ENCODE data around the gene LETM1. TPM values are rescaled to one million over a fixed set of nuclear protein-coding genes. Genes with fewer than 3 reads are reported as not detected.

Gene LETM1
- total RNA-seq = 32.2 and 34.7 TPM in 2 replicates

DNA sequence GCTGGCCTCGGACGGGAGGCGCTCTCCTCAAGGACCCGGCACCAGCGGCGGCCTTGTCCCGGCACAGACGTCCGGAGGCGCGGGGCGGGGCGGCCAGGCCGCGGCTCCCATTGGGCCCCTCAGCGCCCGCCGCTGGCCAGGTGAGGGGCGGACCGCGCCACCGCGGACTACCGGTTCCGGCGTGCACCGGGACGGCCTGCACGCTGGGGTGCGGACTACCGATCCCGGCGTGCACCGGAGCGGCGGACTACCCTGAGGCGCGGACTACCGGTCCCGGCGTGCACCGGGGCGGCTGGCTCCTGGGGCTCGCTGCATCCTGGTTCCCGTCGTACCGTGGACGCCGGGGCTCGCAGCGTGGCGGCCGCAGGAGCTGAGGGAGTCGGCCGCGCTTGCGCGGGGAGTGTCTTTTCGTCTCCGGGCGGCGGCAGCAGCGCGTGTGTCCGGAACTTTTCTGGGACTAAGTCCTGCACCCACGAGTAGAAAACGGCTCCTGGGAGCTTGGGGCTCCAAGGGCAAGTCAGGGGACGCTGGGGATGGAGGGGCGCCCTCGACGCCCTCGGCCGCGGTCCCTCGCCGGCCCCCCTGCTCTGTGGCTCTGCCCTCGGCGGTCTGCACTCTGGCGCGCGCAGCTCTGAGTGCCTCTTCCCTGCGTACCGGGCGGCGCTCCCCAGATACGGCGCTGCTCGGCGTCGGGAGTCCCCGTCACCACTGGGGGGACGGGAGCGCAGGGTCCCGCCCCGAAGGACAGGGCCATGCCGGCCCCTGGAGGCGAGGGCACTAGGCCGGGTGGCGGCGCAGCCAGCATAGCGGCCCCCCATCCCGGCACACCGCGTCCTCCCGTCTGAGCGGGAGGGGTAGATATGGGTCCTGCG is at the start of gene LETM1:
Gene LETM1 (minus strand): TSS at position 86 of the 872 bp plus-strand sequence. CDS start 206 bp downstream, outside the sequence.

DNA sequence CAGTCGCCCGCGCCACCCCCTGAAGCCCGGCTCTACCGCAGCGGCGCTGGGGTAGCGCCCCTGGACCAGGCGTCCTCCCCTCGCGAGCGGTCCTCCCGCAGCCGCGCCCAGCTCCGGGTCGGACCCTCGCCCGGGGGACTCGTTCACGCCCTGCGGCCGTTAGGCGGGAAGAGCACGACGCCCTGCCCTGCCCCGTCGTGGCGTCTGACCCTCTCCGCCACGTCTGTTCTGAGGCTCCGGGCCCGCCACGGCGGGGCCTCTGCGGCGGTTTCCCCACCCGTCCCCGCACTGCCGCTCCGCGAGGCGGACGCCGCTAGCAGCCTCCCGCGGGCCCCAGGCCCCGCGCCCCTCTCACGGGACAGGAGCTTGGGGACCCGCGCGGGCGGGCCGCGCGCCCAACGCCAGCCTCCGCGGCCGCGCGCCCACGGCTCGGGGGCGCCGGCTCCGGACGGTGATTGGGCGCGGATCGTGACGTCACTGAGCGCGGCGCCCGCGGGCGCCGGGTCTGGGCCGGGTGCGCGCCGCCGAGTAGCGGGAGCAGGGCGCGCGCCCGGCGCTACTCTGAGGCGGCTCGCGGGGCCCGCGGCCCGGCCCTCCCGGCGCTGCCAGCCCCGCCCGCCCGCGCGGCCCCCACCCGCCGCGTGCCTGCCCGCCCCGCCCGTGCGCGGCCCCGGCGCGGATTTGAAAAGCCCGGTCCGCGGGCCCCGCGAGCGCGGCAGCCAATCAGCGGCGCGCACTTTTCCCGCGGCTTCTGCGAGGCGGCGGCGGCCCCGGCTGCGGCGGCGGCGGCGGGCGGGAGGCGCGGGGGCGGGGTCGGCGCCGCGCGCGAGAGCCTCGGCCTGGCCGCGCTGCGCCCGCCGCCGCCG is 14.9 kb upstream of the LETM1 start, which contains the start of gene NSD2:
Gene NSD2 (plus strand): TSS at position 816 of the 866 bp plus-strand sequence. CDS start 29,262 bp downstream, outside the sequence.

DNA sequence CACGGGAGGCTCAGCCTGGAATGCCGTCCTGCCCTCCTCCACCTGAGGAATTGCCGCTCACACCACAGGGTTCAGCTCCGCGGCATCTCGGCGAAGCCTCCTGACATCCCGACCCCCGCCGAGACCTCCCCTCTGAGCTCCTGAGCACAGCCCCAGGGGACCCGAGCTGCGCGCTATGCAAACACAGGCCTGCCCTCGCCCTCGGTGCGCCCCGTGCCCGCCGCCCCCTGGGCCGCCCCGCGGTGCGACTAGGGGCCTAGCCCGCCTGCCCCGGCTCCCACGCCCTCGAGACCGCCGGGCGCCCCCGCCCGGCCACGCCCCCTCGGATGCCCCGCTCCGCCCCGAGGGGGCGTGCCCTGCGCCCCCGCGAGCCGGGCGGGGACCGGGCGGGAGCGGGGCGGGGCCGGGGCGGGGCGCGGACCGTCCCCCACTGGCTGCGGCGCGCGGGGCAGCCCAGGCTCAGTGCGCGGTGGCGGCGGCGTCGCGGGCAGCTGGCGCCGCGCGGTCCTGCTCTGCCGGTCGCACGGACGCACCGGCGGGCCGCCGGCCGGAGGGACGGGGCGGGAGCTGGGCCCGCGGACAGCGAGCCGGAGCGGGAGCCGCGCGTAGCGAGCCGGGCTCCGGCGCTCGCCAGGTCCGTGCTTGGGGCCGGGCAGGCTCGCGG is 63.0 kb downstream of the LETM1 start, which contains the start of gene FGFR3:
Gene FGFR3 (plus strand): TSS at position 462 of the 664 bp plus-strand sequence. CDS start 642 bp downstream, outside the sequence.

Other genes starting within 250 kb of the LETM1 start
- gene FAM53A, start 171.8 kb downstream of the LETM1 start, total RNA-seq = 3.3 and 7.8 TPM in 2 replicates
- 52.3 and 80.5 TPM in 2 replicates for gene SLBP, start 143.8 kb downstream of the LETM1 start, total RNA-seq
- gene TMEM129, start 134.8 kb downstream of the LETM1 start, total RNA-seq = 51.0 and 71.2 TPM in 2 replicates
- gene TACC3, start 134.6 kb downstream of the LETM1 start, total RNA-seq = 1.9 and 2.8 TPM in 2 replicates
- 1.2 and 2.2 TPM in 2 replicates for gene FGFR3, start 62.9 kb downstream of the LETM1 start, total RNA-seq
- 12.3 and 20.9 TPM in 2 replicates for gene NSD2, start 15.2 kb upstream of the LETM1 start, total RNA-seq
- 14.9 and 15.9 TPM in 2 replicates for gene NELFA, start 152.8 kb upstream of the LETM1 start, total RNA-seq
- 0.23 and 0.26 TPM in 2 replicates for gene NAT8L, start 203.2 kb upstream of the LETM1 start, total RNA-seq